Gastrocnemius medialis (tissue), 4 donors: ENCODE data around the gene LHFPL2.

ENCODE experiments used
- POLR2A ChIP-seq, 2 donors: fragments of 450-650 bp; IDR thresholded peaks; one replicate each; pipeline ENCODE4 v1.6.1; 2017; ENCODE audit warnings: antibody characterized with exemption in 2 of 2, mild to moderate bottlenecking in 2 of 2, moderate library complexity in 2 of 2
- TF ChIP-seq, protein P1 (sequence below), 5 experiments: fragments of 450-650 bp in 3 of 5; fragments of 200-600 bp in 2 of 5; sonication (generic) in 2 of 5; IDR thresholded peaks in 4 of 5; conservative IDR thresholded peaks in 1 of 5; 1 replicate in 4 of 5; 2 replicates in 1 of 5; pipeline ENCODE4 v1.5.1; 2016 to 2019; ENCODE audit warnings: antibody characterized with exemption in 5 of 5, mild to moderate bottlenecking in 3 of 5, moderate library complexity in 3 of 5

- TF ChIP-seq, protein P1, sequence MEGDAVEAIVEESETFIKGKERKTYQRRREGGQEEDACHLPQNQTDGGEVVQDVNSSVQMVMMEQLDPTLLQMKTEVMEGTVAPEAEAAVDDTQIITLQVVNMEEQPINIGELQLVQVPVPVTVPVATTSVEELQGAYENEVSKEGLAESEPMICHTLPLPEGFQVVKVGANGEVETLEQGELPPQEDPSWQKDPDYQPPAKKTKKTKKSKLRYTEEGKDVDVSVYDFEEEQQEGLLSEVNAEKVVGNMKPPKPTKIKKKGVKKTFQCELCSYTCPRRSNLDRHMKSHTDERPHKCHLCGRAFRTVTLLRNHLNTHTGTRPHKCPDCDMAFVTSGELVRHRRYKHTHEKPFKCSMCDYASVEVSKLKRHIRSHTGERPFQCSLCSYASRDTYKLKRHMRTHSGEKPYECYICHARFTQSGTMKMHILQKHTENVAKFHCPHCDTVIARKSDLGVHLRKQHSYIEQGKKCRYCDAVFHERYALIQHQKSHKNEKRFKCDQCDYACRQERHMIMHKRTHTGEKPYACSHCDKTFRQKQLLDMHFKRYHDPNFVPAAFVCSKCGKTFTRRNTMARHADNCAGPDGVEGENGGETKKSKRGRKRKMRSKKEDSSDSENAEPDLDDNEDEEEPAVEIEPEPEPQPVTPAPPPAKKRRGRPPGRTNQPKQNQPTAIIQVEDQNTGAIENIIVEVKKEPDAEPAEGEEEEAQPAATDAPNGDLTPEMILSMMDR (IDR thresholded peaks at IDR 0.05 in 4 of 5, conservative IDR thresholded peaks at IDR 0.05 in 1 of 5), result no peak
- TF ChIP-seq POLR2A (IDR thresholded peaks at IDR 0.05), result no peak
These were observed 95.7 kb downstream of the LHFPL2 start for GRCh38 chr5:78552729-78553342.
